HG03460 (cell line): Measurements from ENCODE around the gene NACA2.
"Not testable (repeated sequence)": the region's sequence is repeated elsewhere in the genome, so short reads cannot be mapped to it uniquely, and the experiment has no call there.

Experiments used
- ATAC-seq: cut with Tn5 transposase; IDR thresholded peaks from one replicate; pipeline ENCODE4 v1.9.1; 2021; ENCODE audit not compliant: unreplicated experiment

NACA2 gene

GRCh38 chr17:61552560-61552959 lies 38.5 kb downstream of the NACA2 start:
- ATAC-seq, result not testable (repeated sequence)

DNA sequence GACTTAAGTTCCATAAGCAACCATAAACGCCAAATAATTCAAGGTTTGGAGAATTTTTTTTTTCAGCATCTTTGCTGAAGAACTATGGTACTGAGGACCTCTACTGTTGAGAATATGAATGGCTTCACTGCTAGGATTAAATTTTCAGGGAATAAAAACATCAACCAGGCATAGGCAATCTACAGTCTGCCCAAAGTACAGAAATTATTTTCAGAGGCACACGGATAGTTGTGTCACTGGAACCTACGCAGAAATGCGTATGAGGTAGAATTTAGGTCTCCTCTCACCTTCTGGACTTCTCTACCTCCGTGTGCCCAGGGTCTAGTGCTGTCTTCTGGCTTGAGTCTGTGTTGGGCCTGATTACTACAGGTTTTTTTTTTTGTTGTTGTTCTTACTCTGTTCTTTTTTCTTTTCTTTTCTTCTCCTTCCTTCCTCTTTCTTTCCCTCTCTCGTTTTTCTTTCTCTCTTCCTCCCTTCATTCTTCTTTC lies 39.7 kb downstream of the NACA2 start:
- no peak for ATAC-seq

DNA sequence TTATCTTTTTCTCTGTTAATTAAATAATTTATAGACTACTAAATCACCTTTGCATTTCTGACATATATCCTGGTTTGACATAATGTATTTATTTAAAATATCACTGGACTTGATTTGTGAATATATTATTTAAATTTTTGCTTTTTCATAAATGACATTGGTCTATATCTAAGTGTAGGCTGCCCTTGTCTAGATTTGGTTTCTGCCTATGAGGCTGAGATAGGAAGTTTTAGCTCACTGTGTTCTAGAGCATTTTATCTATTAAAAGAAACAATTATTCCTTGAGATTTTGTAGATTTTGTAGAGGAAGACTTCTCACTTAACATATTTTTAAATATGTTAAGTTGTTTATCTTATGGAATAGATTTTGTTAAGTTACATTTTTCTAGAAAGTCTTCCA lies 43.9 kb downstream of the NACA2 start:
- ATAC-seq, result no peak

- ATAC-seq, result no peak
Measured at GRCh38 chr17:61545335-61545938, 45.6 kb downstream of the NACA2 start.

GRCh38 chr17:61543786-61544415 lies 47.1 kb downstream of the NACA2 start:
- ATAC-seq, result no peak

GRCh38 chr17:61542027-61542426 lies 49.0 kb downstream of the NACA2 start:
- no peak for ATAC-seq

- no peak for ATAC-seq
Measured at GRCh38 chr17:61540874-61541273, 50.1 kb downstream of the NACA2 start.
